T-helper 1 cell treated with Interleukin-12 subunit alpha and Interleukin-12 subunit beta and Interleukin-4 antibody, amounts not matched to agents 30 μg/mL and 1 μg/mL, for 36 hours (primary cell): ENCODE measurements around the gene TECR.

Source experiments
- H3K27ac Mint-ChIP-seq: one replicate; pipeline ENCODE4 v1.8.0; 2021; ENCODE audit warnings: mild to moderate bottlenecking, mixed read lengths
- H3K27me3 Mint-ChIP-seq: one replicate; pipeline ENCODE4 v1.8.0; 2021; ENCODE audit warnings: low read depth, mixed read lengths
- H3K36me3 Mint-ChIP-seq: one replicate; pipeline ENCODE4 v1.8.0; 2021; ENCODE audit warnings: low read depth, mixed read lengths
- H3K4me1 Mint-ChIP-seq: one replicate; pipeline ENCODE4 v1.8.0; 2021; ENCODE audit warnings: low read depth, mixed read lengths
- H3K4me3 Mint-ChIP-seq: one replicate; pipeline ENCODE4 v1.8.0; 2021; ENCODE audit warnings: mild to moderate bottlenecking, moderate library complexity, mixed read lengths
- H3K9me3 Mint-ChIP-seq: one replicate; pipeline ENCODE4 v1.8.0; 2021; ENCODE audit warnings: mixed read lengths

Gene TECR

DNA sequence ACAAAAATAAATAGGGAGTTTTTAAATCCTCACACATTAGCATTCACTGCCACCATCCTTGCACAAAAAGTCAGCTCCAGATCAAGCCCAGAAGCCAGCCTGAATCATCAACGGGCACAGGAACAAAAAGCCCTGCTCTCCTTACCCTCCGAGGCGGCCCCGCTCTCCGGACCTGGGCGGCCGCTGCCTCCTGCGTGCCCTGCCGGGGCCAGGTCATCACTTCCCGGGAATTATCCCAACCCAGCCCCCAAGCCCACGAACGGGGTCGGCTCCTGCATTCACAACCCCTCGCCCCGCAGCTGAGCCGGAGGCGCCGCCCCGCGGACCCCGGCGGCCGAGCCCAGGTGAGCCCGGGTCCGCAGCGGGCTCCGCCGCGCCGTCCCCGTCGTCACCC lies 12.0 kb upstream of the TECR start:
- Mint-ChIP-seq H3K27ac (peak overlapping the region; percentile 78), H3K4me1 (peaks cover 45% of the 10 kb centered on the region), H3K4me3 (peak overlapping the region; percentile 93), H3K27me3 (no peaks in the 10 kb centered on the region), H3K36me3 (peaks cover 28% of the 10 kb centered on the region), H3K9me3 (no peaks in the 10 kb centered on the region)

- Mint-ChIP-seq H3K4me1 (peaks cover 50% of the 10 kb centered on the region), H3K27ac (peak within 1 kb of the TSS; percentile 94), H3K36me3 (peaks cover 31% of the 10 kb centered on the region), H3K9me3 (no peaks in the 10 kb centered on the region), H3K27me3 (no peaks in the 10 kb centered on the region), H3K4me3 (peak within 1 kb of the TSS; percentile 93)
Observed at GRCh38 chr19:14517840-14518505, 11.4 kb upstream of the TECR start, which contains the start of gene DNAJB1. DNAJB1 (minus strand) TSS chr19:14518397; CDS start chr19:14518349, 48 bp downstream.

- Mint-ChIP-seq H3K4me1 (peaks cover 52% of the 10 kb centered on the region), H3K9me3 (no peaks in the 10 kb centered on the region), H3K27ac (peak overlapping the region; percentile 94), H3K36me3 (peaks cover 31% of the 10 kb centered on the region), H3K27me3 (no peaks in the 10 kb centered on the region), H3K4me3 (peak overlapping the region; percentile 79)
Observed at GRCh38 chr19:14519245-14519859, 10.0 kb upstream of the TECR start.

DNA sequence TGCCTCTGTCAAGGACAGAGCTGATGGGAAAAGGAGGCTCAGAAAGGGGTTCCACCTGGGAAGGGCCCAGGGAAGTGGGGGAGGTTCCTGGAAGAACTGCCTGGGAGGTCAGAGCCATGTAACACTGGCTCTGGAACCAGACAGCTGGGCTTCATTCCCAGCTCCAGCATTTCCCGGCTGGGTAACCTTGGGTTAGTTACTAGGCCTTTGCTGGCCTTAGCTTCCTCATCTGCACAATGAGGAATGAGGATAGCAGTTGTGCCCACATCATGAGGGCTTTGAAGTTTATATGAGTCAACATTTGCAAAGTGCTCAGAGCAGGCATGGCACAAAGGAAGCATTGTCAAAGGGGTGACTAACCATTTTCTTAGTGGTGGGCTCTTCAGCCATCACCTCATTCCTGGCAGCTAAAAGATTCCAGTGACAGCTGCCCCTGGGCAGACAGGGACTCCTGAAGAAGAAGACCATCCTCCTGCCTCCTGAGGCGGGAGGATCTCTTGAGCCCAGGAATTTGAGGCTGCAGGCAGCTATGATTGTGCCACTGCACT lies 9.5 kb upstream of the TECR start:
- H3K4me1 Mint-ChIP-seq, result peaks cover 49% of the 10 kb centered on the region
- H3K27ac Mint-ChIP-seq, result peak overlapping the region; percentile 94
- no peaks in the 10 kb centered on the region for H3K9me3 Mint-ChIP-seq
- H3K4me3 Mint-ChIP-seq, result peak overlapping the region; percentile 78
- H3K36me3 Mint-ChIP-seq, result peaks cover 25% of the 10 kb centered on the region
- H3K27me3 Mint-ChIP-seq, result no peaks in the 10 kb centered on the region

DNA sequence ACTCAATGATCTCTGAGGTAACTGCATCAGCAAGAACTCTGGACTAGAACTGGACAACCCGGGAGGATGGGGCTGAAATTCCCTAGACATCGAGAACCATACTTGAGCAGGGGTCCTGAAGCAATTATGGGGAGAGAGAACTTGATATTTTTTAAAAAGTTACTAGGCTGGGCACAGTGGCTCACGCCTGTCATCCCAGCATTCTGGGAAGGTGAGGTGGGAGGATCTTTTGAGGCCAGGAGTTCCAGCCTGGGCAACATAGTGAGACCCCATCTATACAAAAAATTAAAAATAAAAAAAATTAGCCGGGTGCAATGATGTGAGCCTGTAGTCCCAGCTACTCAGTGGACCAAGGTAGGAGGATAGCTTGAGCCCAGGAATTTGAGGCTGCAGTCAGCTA lies 8.9 kb upstream of the TECR start:
- peaks cover 43% of the 10 kb centered on the region for H3K4me1 Mint-ChIP-seq
- H3K27me3 Mint-ChIP-seq, result no peaks in the 10 kb centered on the region
- H3K36me3 Mint-ChIP-seq, result peaks cover 19% of the 10 kb centered on the region
- peak overlapping the region; percentile 94 for H3K27ac Mint-ChIP-seq
- no peak overlapping the region for H3K4me3 Mint-ChIP-seq
- H3K9me3 Mint-ChIP-seq, result no peaks in the 10 kb centered on the region

DNA sequence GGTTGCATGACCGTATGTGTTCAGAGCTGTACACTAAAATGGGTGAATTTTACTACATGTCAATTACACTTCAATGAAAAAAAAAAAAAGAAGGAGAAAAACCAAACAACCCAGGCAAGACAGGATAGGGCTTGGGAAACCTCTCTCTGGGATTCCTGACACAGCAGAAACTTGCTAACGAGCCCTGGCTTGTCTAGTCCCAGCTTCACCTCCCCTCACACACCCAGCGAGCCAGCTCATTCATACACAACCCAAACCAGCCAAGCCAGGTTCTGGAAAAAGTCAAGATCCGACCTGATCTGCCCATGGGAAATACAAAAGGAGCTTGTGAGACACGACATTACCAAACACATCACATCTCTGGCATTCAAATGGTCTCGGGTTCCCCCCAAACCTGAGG lies 3.7 kb upstream of the TECR start:
- H3K9me3 Mint-ChIP-seq, result no peaks in the 10 kb centered on the region
- H3K4me3 Mint-ChIP-seq, result no peak overlapping the region
- H3K27ac Mint-ChIP-seq, result peak overlapping the region; percentile 14
- H3K36me3 Mint-ChIP-seq, result peaks cover 2% of the 10 kb centered on the region
- peaks cover 31% of the 10 kb centered on the region for H3K4me1 Mint-ChIP-seq
- H3K27me3 Mint-ChIP-seq, result no peaks in the 10 kb centered on the region

GRCh38 chr19:14526423-14526822 lies 3.0 kb upstream of the TECR start:
- Mint-ChIP-seq H3K27me3 (no peaks in the 10 kb centered on the region), H3K4me1 (peaks cover 32% of the 10 kb centered on the region), H3K27ac (no peak overlapping the region), H3K4me3 (no peak overlapping the region), H3K36me3 (peaks cover 2% of the 10 kb centered on the region), H3K9me3 (no peaks in the 10 kb centered on the region)

DNA sequence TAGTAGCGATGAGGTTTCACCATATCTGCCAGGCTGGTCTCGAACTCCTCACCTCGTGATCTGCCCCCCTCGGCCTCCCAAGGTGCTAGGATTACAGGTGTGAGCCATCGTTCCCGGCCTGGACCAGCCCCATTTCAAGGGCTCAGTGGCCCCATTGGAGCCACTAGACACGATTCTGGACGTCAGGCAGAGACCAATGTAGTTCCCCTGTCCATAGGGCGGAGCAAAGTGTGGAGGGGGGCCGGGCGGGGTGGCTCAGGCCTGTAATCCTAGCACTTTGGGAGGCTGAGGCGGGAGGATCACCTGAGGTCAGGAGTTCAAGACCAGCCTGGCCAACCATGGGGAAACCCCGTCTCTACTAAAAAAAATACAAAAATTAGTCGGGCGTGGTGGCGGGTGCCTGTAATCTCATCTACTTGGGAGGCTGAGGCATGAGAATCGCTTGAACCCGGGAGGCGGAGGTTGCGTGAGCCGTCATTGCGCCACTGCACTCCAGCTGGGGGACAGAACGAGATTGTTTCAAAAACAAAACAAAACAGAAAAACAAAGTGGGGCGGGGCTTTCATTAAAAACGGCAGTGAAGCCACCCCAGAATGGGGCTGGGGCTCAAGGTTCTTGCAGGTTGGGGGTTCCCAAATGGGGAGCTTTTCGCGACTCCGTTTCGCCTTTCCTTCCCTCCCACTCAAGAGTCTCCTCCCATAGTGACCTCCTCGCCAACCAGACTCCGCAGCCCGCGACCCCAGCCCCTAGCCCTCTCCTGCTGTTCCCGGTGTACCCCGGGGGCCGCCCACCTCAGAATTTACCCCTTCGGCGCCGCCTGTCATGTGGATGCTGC lies 758 bp upstream of the TECR start:
- Mint-ChIP-seq H3K27me3 (no peaks in the 10 kb centered on the region), H3K4me1 (peaks cover 20% of the 10 kb centered on the region), H3K4me3 (peak overlapping the region; percentile 92), H3K27ac (peak overlapping the region; percentile 98), H3K9me3 (no peaks in the 10 kb centered on the region), H3K36me3 (peaks cover 6% of the 10 kb centered on the region)

DNA sequence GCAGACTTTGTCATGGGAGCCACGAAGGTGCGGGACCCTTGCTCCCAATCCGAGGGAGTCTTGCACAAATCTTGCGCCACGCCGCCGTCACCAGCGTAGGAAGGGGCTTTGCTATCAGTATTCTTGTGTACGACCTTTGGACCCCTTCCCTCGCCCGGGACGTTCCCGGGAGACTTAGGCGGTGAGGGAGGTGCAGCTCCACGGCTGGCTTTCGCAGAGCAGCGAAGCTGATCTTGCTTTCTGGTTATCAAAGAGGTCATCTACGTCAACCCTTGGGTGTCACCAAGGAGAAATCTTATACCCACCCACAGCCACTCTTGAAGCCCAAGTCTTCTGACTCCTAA lies 583 bp downstream of the TECR start:
- Mint-ChIP-seq H3K27ac (peak overlapping the region; percentile 98), H3K36me3 (peaks cover 6% of the 10 kb centered on the region), H3K4me3 (peak overlapping the region; percentile 92), H3K27me3 (no peaks in the 10 kb centered on the region), H3K4me1 (peaks cover 20% of the 10 kb centered on the region), H3K9me3 (no peaks in the 10 kb centered on the region)

- peaks cover 20% of the 10 kb centered on the region for H3K4me1 Mint-ChIP-seq
- H3K27ac Mint-ChIP-seq, result peak overlapping the region; percentile 9
Observed at GRCh38 chr19:14530506-14530905, 1.1 kb downstream of the TECR start.

GRCh38 chr19:14533450-14533849 lies 4.1 kb downstream of the TECR start:
- no peak overlapping the region for H3K27ac Mint-ChIP-seq
- no peak overlapping the region for H3K4me3 Mint-ChIP-seq
- H3K27me3 Mint-ChIP-seq, result no peaks in the 10 kb centered on the region
- no peaks in the 10 kb centered on the region for H3K9me3 Mint-ChIP-seq
- peaks cover 6% of the 10 kb centered on the region for H3K36me3 Mint-ChIP-seq
- peaks cover 20% of the 10 kb centered on the region for H3K4me1 Mint-ChIP-seq

More at GRCh38 chr19:14530506-14530905, 1.1 kb downstream of the TECR start:
- Mint-ChIP-seq H3K4me3 (peak overlapping the region; percentile 92), H3K36me3 (peaks cover 6% of the 10 kb centered on the region), H3K27me3 (no peaks in the 10 kb centered on the region), H3K9me3 (no peaks in the 10 kb centered on the region)

- Mint-ChIP-seq H3K27ac (no peak overlapping the region), H3K27me3 (no peaks in the 10 kb centered on the region), H3K4me3 (no peak overlapping the region), H3K9me3 (no peaks in the 10 kb centered on the region), H3K4me1 (peaks cover 12% of the 10 kb centered on the region), H3K36me3 (peaks cover 13% of the 10 kb centered on the region)
Observed at GRCh38 chr19:14536926-14537692, 7.7 kb downstream of the TECR start.

DNA sequence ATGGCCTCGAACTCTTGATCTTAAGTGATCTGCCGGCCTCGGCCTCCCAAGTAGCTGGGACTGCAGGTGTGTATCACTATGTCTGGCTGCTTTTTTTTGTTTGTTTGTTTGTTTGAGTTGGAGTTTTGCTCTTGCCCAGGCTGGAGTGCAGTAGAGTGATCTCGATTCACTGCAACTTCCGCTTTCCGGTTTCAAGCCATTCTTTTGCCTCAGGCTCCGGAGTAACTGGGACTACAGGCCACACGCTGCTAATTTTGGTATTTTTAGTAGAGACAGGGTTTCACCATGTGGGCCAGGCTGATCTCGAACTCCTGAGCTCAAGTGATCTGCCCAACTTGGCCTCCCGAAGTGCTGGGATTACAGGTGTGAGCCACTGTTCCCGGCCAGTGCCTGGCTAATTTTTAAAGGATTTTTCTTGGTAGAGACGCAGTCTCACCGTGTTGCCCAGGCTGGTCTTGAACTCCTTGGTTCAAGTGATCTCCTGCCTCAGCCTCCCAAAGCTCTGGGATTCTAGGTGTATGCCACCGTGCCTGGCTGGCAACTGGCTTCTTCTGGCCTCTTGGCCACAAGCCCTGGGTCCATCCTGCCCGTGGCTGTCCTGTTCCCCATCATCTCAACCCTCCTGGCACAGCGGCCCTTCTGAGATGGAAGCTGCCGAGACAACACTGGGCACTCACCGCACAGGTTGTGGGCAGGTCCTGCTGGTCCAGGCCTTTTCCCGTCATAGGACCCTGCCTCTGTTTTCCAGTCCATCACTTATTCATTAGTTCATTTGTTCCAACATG lies 11.5 kb downstream of the TECR start:
- Mint-ChIP-seq H3K36me3 (peaks cover 6% of the 10 kb centered on the region), H3K27ac (no peak overlapping the region), H3K4me3 (no peak overlapping the region), H3K9me3 (no peaks in the 10 kb centered on the region), H3K27me3 (no peaks in the 10 kb centered on the region), H3K4me1 (peaks cover 7% of the 10 kb centered on the region)
